Endothelial cell of umbilical vein (primary cell): ENCODE results near the gene SNAPC4. TPM values are rescaled to one million over a fixed set of nuclear protein-coding genes. Genes with fewer than 3 reads are reported as not detected.

Experiments
- BruUV-seq: library from RNA; stranded (reverse); fragments of 400-500 nt; replicated peaks from 2 replicates; lab custom pipeline; 2021; lab: Mats Ljungman, UMichigan
- CTCF ChIA-PET: fragments of 300-600, 350-600 bp; sonication (Branson Sonifier 250); formaldehyde crosslinking; loops from one replicate; lab custom pipeline; 2021; ENCODE audit warnings: antibody characterized with exemption, inconsistent platforms; lab: Charles Lee
- POLR2A ChIA-PET: fragments of 300-600, 350-600 bp; sonication (Branson Sonifier 250); formaldehyde crosslinking; loops from one replicate; lab custom pipeline; 2021; ENCODE audit warnings: antibody characterized with exemption, inconsistent platforms; lab: Charles Lee
- DNase-seq: peaks from one replicate; pipeline ENCODE4 v3.0.0-alpha.2; 2011; ENCODE audit warnings: low read depth, low spot score
- FAIRE-seq: peaks from 2 replicates; lab custom pipeline; 2011; peaks lifted over from hg19 to GRCh38; lab: Jason Lieb, UNC
- H2AFZ ChIP-seq: 2 replicates; pipeline ENCODE4 v1.6.0; 2012; ENCODE audit warnings: low read depth, low read length, control low read depth, inconsistent platforms
- H3K27ac ChIP-seq: 2 replicates; pipeline ENCODE4 v1.5.1; 2011; ENCODE audit warnings: low read depth, mild to moderate bottlenecking, control low read depth, low read length, moderate library complexity; ENCODE audit not compliant: insufficient read depth
- H3K27me3 ChIP-seq, 2 experiments: 2 replicates each; pipeline versions ENCODE4 v1.6.0 to v1.6.1; 2011; ENCODE audit warnings: low read length in 2 of 2, mixed read lengths in 1 of 2; ENCODE audit not compliant: control insufficient read depth in 2 of 2, insufficient read depth in 2 of 2
- H3K36me3 ChIP-seq, 2 experiments: 2 replicates in 1 of 2; 3 replicates in 1 of 2; pipeline ENCODE4 v1.5.1; 2011; ENCODE audit warnings: low read length in 2 of 2, mild to moderate bottlenecking in 1 of 2, moderate library complexity in 1 of 2; ENCODE audit not compliant: control insufficient read depth in 2 of 2, insufficient read depth in 2 of 2; ENCODE audit errors: extremely low read depth in 1 of 2
- H3K4me1 ChIP-seq: 3 replicates; pipeline ENCODE4 v1.5.1; 2011; ENCODE audit warnings: mild to moderate bottlenecking, low read length; ENCODE audit not compliant: control insufficient read depth, insufficient read depth; ENCODE audit errors: extremely low read depth
- H3K4me2 ChIP-seq: 2 replicates; pipeline ENCODE4 v1.6.1; 2011; ENCODE audit warnings: low read length, control low read depth, mixed read lengths; ENCODE audit not compliant: insufficient read depth
- H3K4me3 ChIP-seq, 3 experiments: fragments of 200-600 bp in 1 of 3; sonication (generic), shearing (Covaris generic) in 1 of 3; replicated peaks in 1 of 3; 2 replicates each; pipeline ENCODE4 v1.5.1; 2011 to 2016; ENCODE audit warnings: control low read depth in 3 of 3, low read length in 3 of 3, mild to moderate bottlenecking in 2 of 3, inconsistent platforms in 1 of 3, low read depth in 1 of 3, moderate library complexity in 1 of 3; ENCODE audit not compliant: insufficient read depth in 1 of 3
- H3K79me2 ChIP-seq: 2 replicates; pipeline ENCODE4 v1.6.0; 2012; ENCODE audit warnings: low read length, inconsistent platforms; ENCODE audit not compliant: control insufficient read depth, insufficient read depth
- H3K9ac ChIP-seq: replicated peaks from 2 replicates; pipeline ENCODE3; 2011; ENCODE audit warnings: low read length, control low read depth; ENCODE audit not compliant: insufficient read depth; ENCODE audit errors: extremely low read depth
- H3K9me1 ChIP-seq: replicated peaks from 3 replicates; pipeline ENCODE4 v1.6.0; 2011; ENCODE audit warnings: mild to moderate bottlenecking, low read length; ENCODE audit not compliant: control insufficient read depth, insufficient read depth; ENCODE audit errors: extremely low read depth
- H3K9me3 ChIP-seq: replicated peaks from 2 replicates; pipeline ENCODE4 v1.5.1; 2012; ENCODE audit warnings: low read length, inconsistent platforms; ENCODE audit not compliant: control insufficient read depth, insufficient read depth
- H4K20me1 ChIP-seq: replicated peaks from 2 replicates; pipeline ENCODE3; 2011; ENCODE audit warnings: mild to moderate bottlenecking, low read length; ENCODE audit not compliant: control insufficient read depth, insufficient read depth; ENCODE audit errors: extremely low read depth
- GATA2 ChIP-seq: IDR thresholded peaks from 2 replicates; pipeline ENCODE4 v1.7.0; 2011; ENCODE audit warnings: low read depth, mild to moderate bottlenecking, moderate library complexity, mixed read lengths, low read length; ENCODE audit not compliant: insufficient read length, insufficient read depth
- MYC ChIP-seq: IDR thresholded peaks from one replicate; pipeline ENCODE4 v1.6.1; 2011; ENCODE audit warnings: mild to moderate bottlenecking, low read depth, low read length
- POLR2A ChIP-seq: IDR thresholded peaks from 2 replicates; pipeline ENCODE4 v1.6.1; 2012; ENCODE audit warnings: low read depth, mild to moderate bottlenecking, control low read depth, low read length
- POLR2AphosphoS5 ChIP-seq: IDR thresholded peaks from 2 replicates; pipeline ENCODE4 v1.6.1; 2012; ENCODE audit warnings: low read depth, mild to moderate bottlenecking, control low read depth, low read length, moderate library complexity; ENCODE audit not compliant: insufficient read depth
- dilution Hi-C: fragments of 300-500 bp; cut with MboI; formaldehyde crosslinking; loops from one replicate; pipeline ENCODE4 v1.15.0; 2019; ENCODE audit warnings: low sequenced_read_pairs; ENCODE audit not compliant: extremely low pct_ligation_motif_present
- intact Hi-C: fragments of 100-400 bp; cut with micrococcal nuclease; formaldehyde crosslinking; loops from one replicate; pipeline ENCODE4 v1.10.0; 2022
- polyA plus RNA-seq, 4 experiments: library from polyadenylated mRNA; depleted of rRNA in 3 of 4; stranded (reverse) in 3 of 4; unstranded in 1 of 4; fragments of >200 nt; gene quantifications; 2 replicates each; pipeline versions ENCODE4 v1.2.1 to v1.2.3, GENCODE V29; 2011 to 2012; ENCODE audit warnings: missing spikeins in 1 of 4
- total RNA-seq: library from RNA; stranded (reverse); gene quantifications from 2 replicates; pipeline ENCODE4 v1.2.3, GENCODE V29; 2021
- TF ChIP-seq, protein P1 (sequence below), 2 donors: IDR thresholded peaks; 1 replicate in 1 of 2; 2 replicates in 1 of 2; pipeline ENCODE4 v1.5.1; 2011; ENCODE audit warnings: low read length in 2 of 2, mild to moderate bottlenecking in 2 of 2, moderate library complexity in 2 of 2, control low read depth in 1 of 2, inconsistent platforms in 1 of 2, low read depth in 1 of 2; ENCODE audit not compliant: insufficient read depth in 1 of 2; ENCODE audit errors: extremely low read depth in 1 of 2
- TF ChIP-seq, protein P2 (sequence below): IDR thresholded peaks from 2 replicates; pipeline ENCODE4 v1.6.1; 2011; ENCODE audit not compliant: insufficient read depth, insufficient read length

SNAPC4 gene
- total and polyA plus RNA-seq, 2 donors (not counting 3 experiments of a cell fraction or from before 2014, with no cell fraction given), result 6.7 to 17.5 TPM

DNA sequence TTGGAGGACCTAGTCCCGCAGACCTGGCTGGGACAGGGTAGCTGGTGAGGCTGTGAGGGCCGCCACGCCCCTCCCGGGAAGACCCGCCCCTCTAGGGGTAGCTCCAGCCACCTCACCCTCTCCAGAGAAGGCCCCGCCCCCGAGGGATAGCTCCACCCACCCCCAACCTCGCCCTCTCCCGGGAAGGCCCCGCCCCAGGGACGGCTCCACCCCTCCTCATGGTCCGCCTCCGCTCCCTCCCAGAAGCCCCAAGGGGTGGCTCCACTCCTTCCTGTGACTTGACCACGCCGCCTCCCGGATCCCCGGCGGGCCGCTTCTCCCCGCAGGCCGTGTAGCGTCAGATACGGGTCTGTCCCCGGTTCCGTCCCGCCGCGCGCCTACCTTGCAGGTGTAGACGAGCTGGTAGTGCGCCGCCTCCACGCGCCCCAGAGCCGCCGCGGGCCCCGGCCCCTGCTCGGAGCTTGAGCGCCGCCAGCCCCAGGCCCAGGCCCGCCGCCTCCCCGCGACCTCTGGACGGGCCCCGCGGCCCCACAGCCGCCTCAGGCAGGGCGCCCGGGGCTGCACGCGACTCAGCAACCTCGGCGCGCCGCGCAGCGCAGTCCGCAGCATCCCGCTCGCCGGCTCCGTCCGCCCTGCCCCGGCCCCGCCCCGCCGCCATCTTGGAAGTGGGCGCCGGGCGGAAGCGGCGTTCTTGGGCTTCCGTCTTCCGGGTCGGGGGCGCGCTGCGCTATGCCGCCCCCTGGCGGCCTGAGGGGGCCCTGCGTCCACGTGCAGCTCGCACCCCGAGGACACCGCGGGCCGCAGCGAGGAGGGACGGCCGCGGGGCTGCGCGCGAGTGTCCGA lies 36.6 kb downstream of the SNAPC4 start, which contains the start of gene DNLZ:
Gene DNLZ (minus strand): TSS at position 639 of the 843 bp plus-strand sequence. CDS start 30 bp downstream, at position 609.
- no peaks in the 10 kb centered on the region for H3K36me3 ChIP-seq
- TF ChIP-seq GATA2, result no peak
- TF ChIP-seq, protein P1, sequence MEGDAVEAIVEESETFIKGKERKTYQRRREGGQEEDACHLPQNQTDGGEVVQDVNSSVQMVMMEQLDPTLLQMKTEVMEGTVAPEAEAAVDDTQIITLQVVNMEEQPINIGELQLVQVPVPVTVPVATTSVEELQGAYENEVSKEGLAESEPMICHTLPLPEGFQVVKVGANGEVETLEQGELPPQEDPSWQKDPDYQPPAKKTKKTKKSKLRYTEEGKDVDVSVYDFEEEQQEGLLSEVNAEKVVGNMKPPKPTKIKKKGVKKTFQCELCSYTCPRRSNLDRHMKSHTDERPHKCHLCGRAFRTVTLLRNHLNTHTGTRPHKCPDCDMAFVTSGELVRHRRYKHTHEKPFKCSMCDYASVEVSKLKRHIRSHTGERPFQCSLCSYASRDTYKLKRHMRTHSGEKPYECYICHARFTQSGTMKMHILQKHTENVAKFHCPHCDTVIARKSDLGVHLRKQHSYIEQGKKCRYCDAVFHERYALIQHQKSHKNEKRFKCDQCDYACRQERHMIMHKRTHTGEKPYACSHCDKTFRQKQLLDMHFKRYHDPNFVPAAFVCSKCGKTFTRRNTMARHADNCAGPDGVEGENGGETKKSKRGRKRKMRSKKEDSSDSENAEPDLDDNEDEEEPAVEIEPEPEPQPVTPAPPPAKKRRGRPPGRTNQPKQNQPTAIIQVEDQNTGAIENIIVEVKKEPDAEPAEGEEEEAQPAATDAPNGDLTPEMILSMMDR (IDR thresholded peaks at IDR 0.05; ENCODE audit: extremely low read depth in 1 of 2, insufficient read depth in 1 of 2, low read depth in 1 of 2, low read length in 2 of 2), result peak; percentile 91 to 98
- TF ChIP-seq POLR2AphosphoS5, result peak; percentile 85
- TF ChIP-seq, protein P2, sequence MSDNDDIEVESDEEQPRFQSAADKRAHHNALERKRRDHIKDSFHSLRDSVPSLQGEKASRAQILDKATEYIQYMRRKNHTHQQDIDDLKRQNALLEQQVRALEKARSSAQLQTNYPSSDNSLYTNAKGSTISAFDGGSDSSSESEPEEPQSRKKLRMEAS, result peak; percentile 98
- TF ChIP-seq MYC, result peak; percentile 92
- TF ChIP-seq POLR2A, result peak; percentile 88
- peak within 1 kb of the TSS; percentile 58 to 81 (median 62) for H3K4me3 ChIP-seq
- no peaks in the 10 kb centered on the region for H3K27me3 ChIP-seq
- POLR2A ChIA-PET, result interaction anchor here (1.2 kb wide), 1 partner anchor 17 kb away, joined by 5 read pairs; no protein-coding TSS in a partner anchor
- peak within 1 kb of the TSS; percentile 83 for H3K9ac ChIP-seq
- H3K79me2 ChIP-seq, result peaks cover 3% of the 10 kb centered on the region
- no peaks in the 10 kb centered on the region for H3K9me3 ChIP-seq
- intact Hi-C loops, result loop anchor here (1.0 to 2.0 kb wide), 4 partner anchors 21 to 349 kb away; partner anchors contain the start of genes DIPK1B and SNAPC4
- dilution Hi-C loops, result no loop called here
- CTCF ChIA-PET, result interaction anchor here (0.6 to 2.4 kb wide), 12 partner anchors 9 to 268 kb away, joined by 3 to 27 read pairs (median 4); no protein-coding TSS in a partner anchor
- H3K9me1 ChIP-seq, result no peaks in the 10 kb centered on the region
- peak; percentile 93 for DNase-seq
- BruUV-seq, result TSS peak; percentile 37
- H3K4me2 ChIP-seq, result peak within 1 kb of the TSS; percentile 35
- peaks cover 7% of the 10 kb centered on the region for H3K4me1 ChIP-seq
- H2AFZ ChIP-seq, result peak within 1 kb of the TSS; percentile 34
- peak within 1 kb of the TSS; percentile 47 for H3K27ac ChIP-seq
- no peaks in the 10 kb centered on the region for H4K20me1 ChIP-seq
- peak; percentile 97 for FAIRE-seq
